B cell (primary cell): ENCODE measurements around the gene LGR5. TPM values are rescaled to one million over a fixed set of nuclear protein-coding genes. Genes with fewer than 3 reads are reported as not detected.

Experiments
- ATAC-seq: fragments of 200-7000 bp; cut with Tn5 transposase; one replicate; pipeline ENCODE4 v1.10.0; 2021; ENCODE audit warnings: low read depth, mild to moderate bottlenecking, moderate number of reproducible peaks, moderate library complexity
- CTCF ChIA-PET: fragments of 350-600 bp; sonication (Branson Sonifier 250); formaldehyde crosslinking; loops from one replicate; lab custom pipeline; 2021; ENCODE audit warnings: antibody characterized with exemption, inconsistent platforms; lab: Charles Lee
- POLR2A ChIA-PET: fragments of 350-600 bp; sonication (Branson Sonifier 250); formaldehyde crosslinking; loops from one replicate; lab custom pipeline; 2021; ENCODE audit warnings: antibody characterized with exemption; lab: Charles Lee
- DNase-seq: peaks from one replicate; pipeline ENCODE4 v3.0.0; 2013
- H2AFZ ChIP-seq: 2 replicates; pipeline ENCODE4 v1.6.1; 2012; ENCODE audit warnings: mild to moderate bottlenecking, low read depth, low read length; ENCODE audit not compliant: insufficient read depth, poor library complexity, severe bottlenecking
- H3K27ac ChIP-seq, 2 donors: 1 replicate in 1 of 2; 2 replicates in 1 of 2; pipeline ENCODE4 v1.5.1; 2012 to 2013; ENCODE audit warnings: low read length in 2 of 2, mild to moderate bottlenecking in 2 of 2, moderate library complexity in 1 of 2
- H3K27me3 ChIP-seq, 4 experiments: fragments of 200-600 bp in 1 of 4; sonication (generic) in 1 of 4; replicated peaks in 1 of 4; 1 replicate in 2 of 4; 2 replicates in 2 of 4; pipeline versions ENCODE4 v1.6.1 to v1.7.0; 2013 to 2016; ENCODE audit warnings: low read length in 3 of 4, mild to moderate bottlenecking in 2 of 4, mixed read lengths in 1 of 4, moderate library complexity in 1 of 4; ENCODE audit not compliant: insufficient read depth in 4 of 4, control insufficient read depth in 3 of 4; ENCODE audit errors: control extremely low read depth in 1 of 4
- H3K36me3 ChIP-seq, 2 experiments: replicated peaks in 1 of 2; 1 replicate in 1 of 2; 2 replicates in 1 of 2; pipeline versions ENCODE4 v1.6.1 to v1.7.1; 2013; ENCODE audit warnings: low read length in 1 of 2; ENCODE audit not compliant: insufficient read depth in 2 of 2, control insufficient read depth in 1 of 2; ENCODE audit errors: control extremely low read depth in 1 of 2, extremely low read depth in 1 of 2
- H3K4me1 ChIP-seq, 2 donors: fragments of 200-600 bp in 1 of 2; sonication (generic) in 1 of 2; 1 replicate in 1 of 2; 2 replicates in 1 of 2; pipeline versions ENCODE4 v1.5.1 to v1.6.1; 2013 to 2017; ENCODE audit warnings: low read length in 2 of 2; ENCODE audit not compliant: control insufficient read depth in 2 of 2, insufficient read depth in 2 of 2
- H3K4me2 ChIP-seq: replicated peaks from 2 replicates; pipeline ENCODE3; 2012; ENCODE audit warnings: mild to moderate bottlenecking, low read depth, low read length; ENCODE audit not compliant: poor library complexity, severe bottlenecking
- H3K4me3 ChIP-seq, 5 experiments: fragments of 200-600 bp in 1 of 5; sonication (generic) in 1 of 5; 1 replicate in 3 of 5; 2 replicates in 2 of 5; pipeline versions ENCODE4 v1.5.1 to v1.7.0; 2011 to 2016; ENCODE audit warnings: low read length in 4 of 5, mild to moderate bottlenecking in 4 of 5, low read depth in 2 of 5, control low read depth in 1 of 5, moderate library complexity in 1 of 5; ENCODE audit not compliant: insufficient read depth in 1 of 5; ENCODE audit errors: control extremely low read depth in 1 of 5, extremely low read depth in 1 of 5
- H3K79me2 ChIP-seq: fragments of 200-600 bp; sonication (generic); one replicate; pipeline ENCODE4 v1.6.0; 2016; ENCODE audit warnings: low read length; ENCODE audit not compliant: control insufficient read depth, insufficient read depth
- H3K9ac ChIP-seq: fragments of 200-600 bp; sonication (generic); 2 replicates; pipeline ENCODE4 v1.6.1; 2017; ENCODE audit warnings: mild to moderate bottlenecking, low read length, moderate library complexity
- H3K9me3 ChIP-seq, 3 donors: one replicate each; pipeline versions ENCODE4 v1.6.1 to v1.7.1; 2013; ENCODE audit warnings: low read length in 2 of 3; ENCODE audit not compliant: control insufficient read depth in 2 of 3, insufficient read depth in 1 of 3; ENCODE audit errors: control extremely low read depth in 1 of 3
- H4K20me1 ChIP-seq: 2 replicates; pipeline ENCODE4 v1.6.0; 2012; ENCODE audit warnings: mild to moderate bottlenecking, low read length; ENCODE audit not compliant: insufficient read depth, control insufficient read depth, poor library complexity, severe bottlenecking
- H3K27ac Mint-ChIP-seq: one replicate; pipeline ENCODE4 v1.8.0; 2021; ENCODE audit warnings: mixed read lengths
- H3K27me3 Mint-ChIP-seq: one replicate; pipeline ENCODE4 v1.8.0; 2021; ENCODE audit warnings: mixed read lengths
- H3K4me1 Mint-ChIP-seq: one replicate; pipeline ENCODE4 v1.8.0; 2021; ENCODE audit warnings: mixed read lengths
- H3K4me3 Mint-ChIP-seq: one replicate; pipeline ENCODE4 v1.8.0; 2021; ENCODE audit warnings: mixed read lengths
- H3K9me3 Mint-ChIP-seq: one replicate; pipeline ENCODE4 v1.8.0; 2022; ENCODE audit warnings: mixed read lengths; ENCODE audit not compliant: insufficient read depth
- EZH2 ChIP-seq: IDR thresholded peaks from 2 replicates; pipeline ENCODE4 v1.6.1; 2012; ENCODE audit warnings: borderline replicate concordance, low read depth, mild to moderate bottlenecking, moderate library complexity, low read length; ENCODE audit not compliant: insufficient read depth, poor library complexity, severe bottlenecking
- WGBS: methylation state at CpG from one replicate; pipeline ENCODE4 v1.1.5; 2013; ENCODE audit warnings: missing lambda C conversion rate; ENCODE audit not compliant: insufficient coverage; 5-methylcytosine and 5-hydroxymethylcytosine counted together
- intact Hi-C: fragments of 100-400 bp; cut with micrococcal nuclease; formaldehyde crosslinking; loops from one replicate; pipeline ENCODE4 v1.10.0; 2022
- polyA plus RNA-seq: library from polyadenylated mRNA; depleted of rRNA; stranded (reverse); fragments of >200 nt; gene quantifications from 2 replicates; pipeline ENCODE4 v1.2.3, GENCODE V29; 2012
- total RNA-seq, 2 donors: library from RNA; stranded (reverse); fragments of 120-200 nt in 1 of 2; gene quantifications; 1 replicate in 1 of 2; 2 replicates in 1 of 2; pipeline versions ENCODE4 v1.2.3 to v1.2.4, GENCODE V29; 2013 to 2022
- TF ChIP-seq, protein P1 (sequence below): fragments of 200-600 bp; IDR thresholded peaks from one replicate; pipeline ENCODE4 v1.8.0; 2022; ENCODE audit warnings: antibody characterized with exemption, mild to moderate bottlenecking

The LGR5 gene
- total and polyA plus RNA-seq, 2 donors (not counting 1 experiment from before 2014, with no cell fraction given): 0.06 TPM; not detected in 1

DNA sequence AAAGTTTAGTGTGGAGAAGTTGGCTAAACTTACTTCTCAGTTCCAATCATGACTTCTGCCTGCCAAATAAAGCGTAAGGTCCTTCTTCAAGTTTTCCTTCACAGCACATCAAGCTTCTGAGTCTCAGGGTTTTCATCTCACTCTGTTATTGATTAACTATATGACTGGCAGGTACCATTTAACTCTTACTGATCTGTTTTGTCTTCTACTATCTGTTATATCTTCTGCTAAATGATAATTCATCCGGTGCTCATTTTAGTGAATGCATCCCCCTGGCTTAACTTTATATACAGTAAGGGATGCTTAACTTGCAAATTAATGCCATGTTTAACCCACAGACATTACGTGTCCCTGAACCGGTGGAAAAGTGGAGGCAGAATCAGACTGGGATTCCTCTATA is 20.7 kb downstream of the LGR5 start:
- Histone ChIP-seq H3K9ac (no peak overlapping the region), H3K27me3 (peaks cover 0 to 5% (median 0%) of the 10 kb centered on the region in 4 experiments), H3K79me2 (no peaks in the 10 kb centered on the region), H3K4me1 (no peaks in the 10 kb centered on the region), H3K27ac (no peak overlapping the region), H3K36me3 (no peaks in the 10 kb centered on the region), H4K20me1 (no peaks in the 10 kb centered on the region), H3K9me3 (no peaks in the 10 kb centered on the region), H3K4me3 (no peak overlapping the region), H3K4me2 (no peak overlapping the region), H2AFZ (no peak overlapping the region)
- POLR2A ChIA-PET: no interaction called here
- TF ChIP-seq, protein P1, sequence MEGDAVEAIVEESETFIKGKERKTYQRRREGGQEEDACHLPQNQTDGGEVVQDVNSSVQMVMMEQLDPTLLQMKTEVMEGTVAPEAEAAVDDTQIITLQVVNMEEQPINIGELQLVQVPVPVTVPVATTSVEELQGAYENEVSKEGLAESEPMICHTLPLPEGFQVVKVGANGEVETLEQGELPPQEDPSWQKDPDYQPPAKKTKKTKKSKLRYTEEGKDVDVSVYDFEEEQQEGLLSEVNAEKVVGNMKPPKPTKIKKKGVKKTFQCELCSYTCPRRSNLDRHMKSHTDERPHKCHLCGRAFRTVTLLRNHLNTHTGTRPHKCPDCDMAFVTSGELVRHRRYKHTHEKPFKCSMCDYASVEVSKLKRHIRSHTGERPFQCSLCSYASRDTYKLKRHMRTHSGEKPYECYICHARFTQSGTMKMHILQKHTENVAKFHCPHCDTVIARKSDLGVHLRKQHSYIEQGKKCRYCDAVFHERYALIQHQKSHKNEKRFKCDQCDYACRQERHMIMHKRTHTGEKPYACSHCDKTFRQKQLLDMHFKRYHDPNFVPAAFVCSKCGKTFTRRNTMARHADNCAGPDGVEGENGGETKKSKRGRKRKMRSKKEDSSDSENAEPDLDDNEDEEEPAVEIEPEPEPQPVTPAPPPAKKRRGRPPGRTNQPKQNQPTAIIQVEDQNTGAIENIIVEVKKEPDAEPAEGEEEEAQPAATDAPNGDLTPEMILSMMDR: no peak
- no peak for TF ChIP-seq EZH2
- WGBS: 83% methylated on average over 2 of the region's 4 CpGs
- intact Hi-C loops: no loop called here
- Mint-ChIP-seq H3K4me3 (no peak overlapping the region), H3K27ac (no peak overlapping the region), H3K4me1 (no peaks in the 10 kb centered on the region), H3K9me3 (no peaks in the 10 kb centered on the region), H3K27me3 (peaks cover 14% of the 10 kb centered on the region)
- DNase-seq (no peak), ATAC-seq (no peak)
- CTCF ChIA-PET: no interaction called here

DNA sequence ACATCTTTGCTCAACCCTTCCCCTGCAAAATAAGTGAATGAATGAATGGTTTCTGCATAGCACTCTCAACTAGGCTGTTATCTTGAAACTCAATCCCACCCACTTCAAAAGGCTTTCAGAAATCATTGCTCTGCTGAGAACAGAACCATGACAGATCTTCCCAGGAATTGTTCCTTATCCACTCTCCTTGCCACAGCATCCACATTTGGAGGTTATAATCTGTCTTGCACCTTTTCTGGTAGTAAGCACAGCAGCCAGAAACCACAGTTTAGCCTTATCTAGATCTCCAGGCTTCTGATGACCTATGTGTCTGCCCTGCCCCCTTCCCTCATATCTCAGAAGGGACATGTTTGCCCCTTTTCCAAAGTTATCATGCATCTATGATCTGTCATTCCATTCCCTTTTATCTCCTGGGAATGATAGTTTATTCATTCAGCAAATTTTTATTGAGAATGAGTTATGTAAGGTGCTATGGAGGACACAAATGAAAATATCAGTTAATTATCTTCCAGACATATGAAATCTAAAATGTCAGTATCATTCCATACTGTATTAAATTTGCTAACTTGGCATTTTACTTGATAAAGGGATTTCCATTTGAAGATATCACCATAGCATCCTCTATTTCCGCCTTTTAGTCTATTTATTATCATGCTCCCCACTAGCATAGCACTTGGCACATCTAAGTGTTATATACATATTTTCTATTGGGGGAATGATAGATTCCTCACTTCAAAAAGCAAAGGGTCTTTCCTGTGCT is 21.4 kb downstream of the LGR5 start:
- no peak overlapping the region for H3K27ac ChIP-seq
- H3K4me1 ChIP-seq: no peaks in the 10 kb centered on the region
- ChIA-PET CTCF (no interaction called here), POLR2A (no interaction called here)
- Mint-ChIP-seq H3K4me3 (no peak overlapping the region), H3K9me3 (no peaks in the 10 kb centered on the region), H3K4me1 (no peaks in the 10 kb centered on the region), H3K27ac (no peak overlapping the region), H3K27me3 (peaks cover 18% of the 10 kb centered on the region)
- H2AFZ ChIP-seq: no peak overlapping the region
- H3K9me3 ChIP-seq: no peaks in the 10 kb centered on the region
- DNase-seq (no peak), ATAC-seq (no peak)
- peaks cover 0 to 5% (median 0%) of the 10 kb centered on the region in 4 experiments for H3K27me3 ChIP-seq
- WGBS: no CpG with 5 or more reads among the region's 1 CpG
- no peaks in the 10 kb centered on the region for H4K20me1 ChIP-seq
- H3K79me2 ChIP-seq: no peaks in the 10 kb centered on the region
- H3K4me3 ChIP-seq: no peak overlapping the region
- TF ChIP-seq EZH2: no peak
- TF ChIP-seq, protein P1: no peak
- no peaks in the 10 kb centered on the region for H3K36me3 ChIP-seq
- intact Hi-C loops: no loop called here
- no peak overlapping the region for H3K9ac ChIP-seq
- no peak overlapping the region for H3K4me2 ChIP-seq
